NB4 (cell line): ENCODE data around the gene MFSD11.
"Not testable (repeated sequence)": the region's sequence is repeated elsewhere in the genome, so short reads cannot be mapped to it uniquely, and the experiment has no call there.

ENCODE experiments used
- DNase-seq: peaks from one replicate; pipeline ENCODE4 v3.0.0; 2010; ENCODE audit warnings: low read depth
- H3K4me3 ChIP-seq: one replicate; pipeline ENCODE4 v1.5.1; 2011; ENCODE audit warnings: mild to moderate bottlenecking, low read depth, low read length, moderate library complexity
- CTCF ChIP-seq: IDR thresholded peaks from one replicate; pipeline ENCODE4 v1.5.1; 2012; ENCODE audit warnings: low read depth, low read length
- MAX ChIP-seq: IDR thresholded peaks from 2 replicates; pipeline ENCODE4 v1.6.1; 2011; ENCODE audit warnings: low read depth, low read length
- MYC ChIP-seq: IDR thresholded peaks from 2 replicates; pipeline ENCODE4 v1.6.1; 2011; ENCODE audit warnings: low read depth, low read length
- POLR2A ChIP-seq: IDR thresholded peaks from 2 replicates; pipeline ENCODE4 v1.6.1; 2011; ENCODE audit warnings: mild to moderate bottlenecking; ENCODE audit not compliant: insufficient read length; ENCODE audit errors: extremely low read depth

MFSD11 gene

GRCh38 chr17:76735006-76735405 lies 2.9 kb upstream of the MFSD11 start:
- DNase-seq = peak; percentile 66
- TF ChIP-seq POLR2A (no peak), MYC (peak; percentile 74), CTCF (no peak), MAX (peak; percentile 71)
- peak overlapping the region; percentile 100 for H3K4me3 ChIP-seq

- DNase-seq = peak; percentile 22
- TF ChIP-seq POLR2A (no peak), CTCF (no peak), MYC (no peak), MAX (no peak)
- peak overlapping the region; percentile 100 for H3K4me3 ChIP-seq
These were observed 2.2 kb upstream of the MFSD11 start for GRCh38 chr17:76735586-76736348.

GRCh38 chr17:76736349-76737081 lies 1.4 kb upstream of the MFSD11 start:
- H3K4me3 ChIP-seq = peak overlapping the region; percentile 100
- TF ChIP-seq MYC (peak; percentile 50; the same call in 1 of the 2 replicates), CTCF (no peak), POLR2A (peak; percentile 29), MAX (peak; percentile 86)
- DNase-seq = peak; percentile 65

- no peak for TF ChIP-seq CTCF
- peak; percentile 88 for TF ChIP-seq MYC
- peak; percentile 100 for TF ChIP-seq POLR2A
- peak; percentile 50 for TF ChIP-seq MAX
- peak within 1 kb of the TSS; percentile 100 for H3K4me3 ChIP-seq
- DNase-seq = peak; percentile 99
These were observed 740 bp upstream of the MFSD11 start, which contains the start of gene SRSF2 for GRCh38 chr17:76737082-76737675. Gene SRSF2 (minus strand): TSS chr17:76737331. CDS start chr17:76737160, 171 bp downstream.

GRCh38 chr17:76738468-76738850 lies 540 bp downstream of the MFSD11 start:
- TF ChIP-seq POLR2A (no peak), CTCF (no peak), MYC (no peak), MAX (no peak)
- peak overlapping the region; percentile 91 for H3K4me3 ChIP-seq
- DNase-seq = peak; percentile 13

GRCh38 chr17:76739568-76740115 lies 1.7 kb downstream of the MFSD11 start:
- DNase-seq, H3K4me3 ChIP-seq: not testable (repeated sequence)
